LNCAP (cell line): ENCODE results near the gene SNX18.
A peak's percentile ranks its signal among the peaks of the same experiment; 100 is the strongest.

Experiments
- TF ChIP-seq, protein P1 (sequence below): fragments of 450-650 bp; IDR thresholded peaks from 2 replicates; pipeline ENCODE4 v1.5.1; 2017; ENCODE audit warnings: mild to moderate bottlenecking

SNX18 gene

DNA sequence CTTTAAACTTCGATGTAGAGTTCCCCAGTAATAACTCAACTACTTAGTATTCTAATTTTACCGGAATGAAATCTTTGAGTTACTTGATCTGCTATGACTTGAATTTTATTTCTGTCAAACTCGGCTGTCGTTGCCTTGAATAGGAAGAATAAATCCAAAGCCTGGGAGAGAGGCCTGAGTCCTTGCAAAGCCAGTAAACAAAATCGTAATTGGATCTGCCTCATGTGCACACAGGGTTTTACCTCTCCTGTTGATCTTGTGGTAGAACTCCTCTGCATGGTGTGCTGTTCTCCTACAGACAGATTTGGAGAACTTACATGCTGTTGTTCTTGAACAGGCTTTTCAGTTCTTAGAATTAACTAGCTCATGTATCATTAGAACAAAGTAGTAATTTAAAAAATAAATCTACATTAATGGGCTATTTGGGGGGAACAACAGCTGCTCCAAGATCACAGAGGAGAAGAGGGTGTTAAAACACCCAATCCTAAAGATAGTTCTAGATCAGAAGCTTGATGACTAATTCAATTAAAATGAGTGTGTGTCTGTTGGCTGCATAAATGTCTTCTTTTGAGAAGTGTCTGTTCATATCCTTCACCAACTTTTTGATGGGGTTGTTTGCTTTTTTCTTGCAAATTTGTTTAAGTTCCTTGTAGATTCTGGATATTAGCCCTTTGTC is 33.2 kb upstream of the SNX18 start:
- TF ChIP-seq, protein P1, sequence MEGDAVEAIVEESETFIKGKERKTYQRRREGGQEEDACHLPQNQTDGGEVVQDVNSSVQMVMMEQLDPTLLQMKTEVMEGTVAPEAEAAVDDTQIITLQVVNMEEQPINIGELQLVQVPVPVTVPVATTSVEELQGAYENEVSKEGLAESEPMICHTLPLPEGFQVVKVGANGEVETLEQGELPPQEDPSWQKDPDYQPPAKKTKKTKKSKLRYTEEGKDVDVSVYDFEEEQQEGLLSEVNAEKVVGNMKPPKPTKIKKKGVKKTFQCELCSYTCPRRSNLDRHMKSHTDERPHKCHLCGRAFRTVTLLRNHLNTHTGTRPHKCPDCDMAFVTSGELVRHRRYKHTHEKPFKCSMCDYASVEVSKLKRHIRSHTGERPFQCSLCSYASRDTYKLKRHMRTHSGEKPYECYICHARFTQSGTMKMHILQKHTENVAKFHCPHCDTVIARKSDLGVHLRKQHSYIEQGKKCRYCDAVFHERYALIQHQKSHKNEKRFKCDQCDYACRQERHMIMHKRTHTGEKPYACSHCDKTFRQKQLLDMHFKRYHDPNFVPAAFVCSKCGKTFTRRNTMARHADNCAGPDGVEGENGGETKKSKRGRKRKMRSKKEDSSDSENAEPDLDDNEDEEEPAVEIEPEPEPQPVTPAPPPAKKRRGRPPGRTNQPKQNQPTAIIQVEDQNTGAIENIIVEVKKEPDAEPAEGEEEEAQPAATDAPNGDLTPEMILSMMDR = no peak

DNA sequence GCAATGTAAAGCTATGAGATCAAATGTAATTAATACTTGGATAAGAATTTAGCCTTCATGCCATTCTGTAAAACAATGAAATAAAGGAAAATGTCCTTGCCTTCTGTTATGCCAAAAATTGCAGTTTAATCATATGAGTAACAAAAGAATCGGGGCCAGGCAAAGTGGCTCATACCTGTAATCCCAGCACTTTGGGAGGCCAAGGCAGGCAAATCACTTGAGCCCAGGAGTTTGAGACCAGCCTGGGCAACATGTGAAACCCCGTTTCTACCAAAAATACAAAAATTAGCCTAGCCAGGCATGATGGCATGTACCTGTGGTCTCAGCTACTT is 27.9 kb upstream of the SNX18 start:
- TF ChIP-seq, protein P1 = peak; percentile 38; the same call in 1 of the 2 replicates

DNA sequence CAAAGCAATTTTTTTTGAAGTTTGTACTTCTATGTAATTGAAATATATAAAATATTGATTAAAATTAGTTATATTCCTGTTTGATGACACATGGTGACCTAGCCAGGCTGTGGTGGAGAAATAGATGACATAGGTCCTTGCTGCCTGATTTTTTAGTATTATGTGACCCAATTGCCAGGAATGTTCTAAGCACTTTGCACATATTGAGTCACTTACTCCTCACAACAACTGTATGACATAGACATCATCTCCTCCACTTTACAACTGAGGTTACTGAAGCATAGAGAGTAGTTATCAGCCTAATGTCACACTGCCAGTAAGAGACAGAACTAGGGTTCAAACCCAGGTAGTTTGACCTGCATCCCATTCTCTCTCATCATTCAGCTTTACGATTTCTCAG is 26.2 kb upstream of the SNX18 start:
- TF ChIP-seq, protein P1 = no peak

DNA sequence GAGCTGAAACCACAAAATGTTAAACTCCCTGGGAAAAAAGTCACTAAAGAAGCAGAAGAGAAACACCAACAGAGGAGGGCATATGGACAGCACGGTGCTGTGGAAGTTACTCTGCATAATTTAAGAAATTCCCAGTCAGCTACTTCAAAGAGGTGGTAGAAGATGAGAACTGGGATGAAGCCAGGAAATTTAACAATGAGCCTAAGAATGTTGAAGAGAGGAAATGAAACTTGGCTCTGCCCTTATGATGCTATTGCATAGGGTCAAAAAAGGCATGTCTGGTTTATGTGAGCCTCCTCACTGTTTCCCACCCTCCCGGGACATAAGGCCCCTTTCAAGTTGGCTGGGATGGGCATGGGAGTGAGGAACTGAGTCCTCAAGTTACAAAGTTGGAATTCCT is 25.4 kb upstream of the SNX18 start:
- TF ChIP-seq, protein P1 = no peak

DNA sequence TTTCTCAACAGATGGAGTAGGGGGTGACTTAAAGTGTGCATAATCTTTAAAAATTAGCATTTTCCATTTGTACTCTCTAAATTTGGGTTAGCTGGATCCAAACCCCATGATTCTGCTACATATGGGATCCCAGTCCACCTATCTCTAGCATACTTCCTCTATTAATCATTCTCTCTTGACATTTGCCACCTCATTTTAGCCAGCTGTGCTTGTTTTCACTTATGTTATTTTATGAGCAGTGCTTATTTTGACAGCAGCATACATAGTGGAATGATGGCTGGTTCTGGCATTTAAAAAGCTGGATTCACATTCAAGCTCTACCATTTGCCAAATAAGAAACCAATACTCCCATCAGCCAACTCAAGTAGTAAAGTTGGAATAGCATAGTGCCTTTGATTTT is 22.5 kb upstream of the SNX18 start:
- TF ChIP-seq, protein P1 = no peak

DNA sequence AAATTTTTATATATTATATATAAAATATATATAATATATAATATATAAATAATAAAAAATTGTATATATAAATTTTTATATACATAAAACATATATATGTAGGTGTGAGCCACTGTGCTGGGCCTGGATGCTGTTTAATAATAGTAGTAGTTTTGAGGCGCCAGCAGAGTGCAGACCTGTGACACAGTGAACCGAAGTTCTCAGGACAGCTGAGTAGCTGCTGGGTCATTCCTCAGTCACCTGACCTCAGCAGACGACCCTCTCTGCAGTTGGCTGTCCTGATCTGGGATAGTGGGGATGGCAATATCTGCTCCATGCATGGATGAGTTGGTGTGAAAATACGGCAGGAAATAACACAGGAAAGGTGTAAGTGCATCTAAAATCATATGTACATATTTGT is 3.3 kb upstream of the SNX18 start:
- TF ChIP-seq, protein P1 = no peak; the same call in 1 of the 2 replicates

DNA sequence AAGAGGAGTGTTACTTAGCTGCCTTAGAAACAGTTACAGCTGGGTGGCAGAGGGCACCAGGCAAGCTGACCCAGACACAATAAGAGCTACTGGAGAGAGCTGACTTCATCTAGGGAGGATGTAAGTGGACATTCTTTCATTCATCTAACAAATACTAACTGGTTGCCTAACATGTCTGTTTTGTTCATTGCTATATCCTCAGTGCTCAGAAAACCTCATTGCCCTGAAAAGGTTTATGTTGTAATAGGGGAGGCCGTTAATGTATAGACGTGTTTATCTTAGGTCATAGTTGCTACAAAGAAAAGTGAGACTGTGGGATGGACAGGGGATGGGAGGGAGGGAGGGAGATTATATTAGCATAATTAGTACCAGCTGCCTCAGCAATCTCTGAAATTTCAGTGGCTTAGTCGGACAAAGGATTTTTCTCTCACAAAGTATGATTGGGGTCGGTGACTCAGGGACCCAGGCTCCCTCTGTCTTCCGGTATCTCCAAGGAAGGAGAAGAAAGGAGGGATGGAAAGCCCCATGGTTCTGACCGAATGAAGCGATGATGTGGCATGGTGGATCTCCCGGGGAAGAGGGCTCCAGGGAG is 2.6 kb upstream of the SNX18 start:
- TF ChIP-seq, protein P1 = no peak
